GM21529 (cell line): ENCODE measurements around the gene PWWP2A.
"Not testable (repeated sequence)": the region's sequence is repeated elsewhere in the genome, so short reads cannot be mapped to it uniquely, and the experiment has no call there.

ENCODE experiments used
- ATAC-seq: cut with Tn5 transposase; IDR thresholded peaks from one replicate; pipeline ENCODE4 v1.9.1; 2021; ENCODE audit not compliant: unreplicated experiment

PWWP2A gene

DNA sequence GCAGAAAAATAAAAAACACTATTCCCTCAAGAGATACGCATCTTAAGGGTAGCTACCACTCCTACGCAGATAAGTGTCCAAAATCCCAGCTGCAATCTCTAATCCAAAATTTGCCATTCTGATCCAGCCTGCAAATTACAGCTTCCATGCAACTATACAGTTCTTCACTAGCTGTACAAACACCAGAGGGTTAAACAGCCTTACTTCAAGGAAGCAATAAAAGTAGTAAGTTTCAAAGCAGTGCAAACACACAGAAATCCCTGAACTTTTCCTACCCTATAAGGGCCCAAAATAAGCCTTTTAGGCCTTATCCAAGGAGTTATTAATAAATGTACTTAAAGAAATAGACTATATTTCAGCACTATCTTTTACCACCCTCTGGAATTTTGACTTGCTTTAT is 39.5 kb downstream of the PWWP2A start:
- no peak for ATAC-seq

DNA sequence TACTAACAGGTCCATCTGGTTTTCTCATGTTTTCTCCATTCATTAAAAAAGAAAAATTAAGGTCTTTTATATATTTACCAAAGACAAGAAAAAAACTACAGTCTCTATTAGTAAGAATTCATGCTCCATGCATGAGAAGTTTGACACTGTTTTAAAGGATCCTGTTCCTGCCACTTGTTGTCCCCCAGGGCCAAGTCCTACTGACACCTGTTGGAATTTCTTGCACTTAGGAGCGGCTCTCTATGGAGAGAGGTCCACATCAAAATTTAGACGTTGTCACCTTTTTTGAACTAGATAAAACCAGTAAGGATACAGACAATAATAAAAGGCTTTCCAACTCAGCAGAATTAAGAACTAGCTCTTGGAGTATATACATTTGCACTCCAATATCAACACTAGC is 42.3 kb downstream of the PWWP2A start:
- no peak for ATAC-seq

DNA sequence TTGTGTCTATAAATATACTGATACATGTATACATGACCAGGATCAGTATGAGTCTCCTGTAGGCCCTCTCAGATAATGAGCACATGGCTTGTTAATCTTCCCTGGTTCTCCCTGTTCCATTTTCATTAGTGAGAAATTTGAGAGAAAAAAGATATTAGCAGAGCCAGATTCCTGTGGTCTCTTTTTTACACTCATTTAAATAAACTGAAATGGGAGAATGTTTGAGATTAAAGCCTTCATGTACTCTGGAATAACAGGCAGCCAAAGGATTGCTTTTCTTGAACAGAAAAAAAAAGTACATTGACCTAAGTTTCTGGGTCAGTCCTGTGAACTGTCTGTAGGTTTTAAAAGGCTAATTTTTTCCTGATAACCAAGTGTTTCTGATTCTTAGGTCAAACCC is 44.2 kb downstream of the PWWP2A start:
- no peak for ATAC-seq

DNA sequence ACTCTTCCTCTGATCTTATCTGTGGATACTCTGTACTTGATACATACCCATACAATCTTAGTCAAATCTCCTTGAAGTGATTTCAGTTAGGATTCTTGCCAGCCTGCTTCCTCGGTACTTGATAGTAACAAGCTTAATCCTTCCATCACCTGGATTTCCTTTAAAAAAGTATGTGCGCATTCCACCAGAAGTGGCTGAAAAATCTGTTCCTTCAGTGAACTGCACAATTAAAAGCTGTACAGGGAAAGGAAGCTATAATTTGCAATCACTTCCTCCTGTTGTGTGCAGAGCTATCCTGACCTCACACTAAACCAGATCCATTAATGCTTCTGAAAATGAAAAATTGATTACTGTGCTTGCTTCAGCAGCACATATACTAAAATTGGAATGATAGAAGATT is 47.3 kb downstream of the PWWP2A start:
- ATAC-seq, result no peak

DNA sequence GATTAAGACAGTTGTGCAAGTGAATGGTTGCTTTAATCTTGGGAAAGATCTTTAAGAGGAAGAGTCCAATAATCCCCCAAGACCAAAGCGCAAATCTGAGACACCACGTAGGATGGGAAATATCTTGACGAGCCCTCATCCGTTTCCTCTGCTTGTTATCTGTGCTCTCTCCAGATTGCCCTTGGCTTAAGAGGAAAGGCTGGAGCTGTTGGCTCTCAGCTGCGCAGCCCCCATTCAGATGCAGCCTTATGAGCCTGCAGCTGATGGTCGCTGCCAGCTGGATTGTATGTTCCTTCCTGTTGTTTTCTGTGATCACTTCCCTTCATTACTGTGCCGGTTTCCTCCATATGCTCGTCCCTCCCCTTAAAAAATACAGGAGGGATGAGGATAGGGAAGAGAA is 47.7 kb downstream of the PWWP2A start:
- ATAC-seq, result no peak

DNA sequence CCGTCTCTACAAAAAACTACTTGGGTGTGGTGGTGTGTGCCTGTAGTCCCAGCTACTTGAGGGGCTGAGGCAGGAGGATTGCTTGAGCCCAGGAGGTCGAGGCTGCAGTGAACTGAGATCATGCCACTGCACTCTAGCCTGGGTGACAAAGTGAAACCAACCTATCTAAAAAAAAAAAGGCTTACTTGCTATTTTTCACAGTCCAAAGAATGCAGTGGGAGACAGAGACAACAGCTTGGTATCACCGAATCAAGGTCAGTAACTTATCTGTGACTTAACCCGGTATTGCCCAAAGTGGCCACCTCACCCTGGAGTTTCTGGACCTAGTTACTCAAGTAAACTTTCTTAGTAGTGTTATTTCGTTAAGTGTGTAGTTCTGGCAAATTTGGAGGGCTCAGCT is 50.1 kb downstream of the PWWP2A start:
- not testable (repeated sequence) for ATAC-seq

DNA sequence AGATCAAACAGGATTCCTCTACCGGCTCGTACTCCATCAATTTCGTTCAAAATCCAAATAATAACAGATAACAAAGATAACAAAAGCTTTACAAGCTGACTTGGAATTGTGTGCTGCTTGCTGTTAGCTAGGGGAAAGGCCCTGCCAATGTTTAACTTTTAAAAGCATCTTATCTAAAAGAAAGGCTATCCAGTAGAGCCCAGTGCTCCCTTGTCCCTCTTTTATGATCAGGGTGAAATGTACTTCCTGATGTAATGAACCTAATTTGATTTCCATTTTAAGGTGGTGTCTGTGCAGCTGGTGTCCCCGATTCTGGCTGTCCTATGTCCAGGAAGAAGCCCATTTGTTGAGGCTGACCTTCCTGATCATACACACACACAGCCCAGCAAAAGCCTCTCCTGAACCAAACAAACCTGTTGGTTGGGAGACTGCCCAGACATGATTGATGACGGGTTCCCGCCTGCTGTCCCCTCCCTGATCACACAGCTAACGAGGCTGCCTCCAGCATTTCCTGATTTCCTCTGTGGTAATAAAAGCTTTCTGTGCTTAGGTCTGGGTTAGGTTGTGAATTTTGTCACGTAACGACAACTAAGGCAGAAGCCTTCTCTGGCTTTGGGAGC is 54.1 kb downstream of the PWWP2A start:
- ATAC-seq, result no peak

DNA sequence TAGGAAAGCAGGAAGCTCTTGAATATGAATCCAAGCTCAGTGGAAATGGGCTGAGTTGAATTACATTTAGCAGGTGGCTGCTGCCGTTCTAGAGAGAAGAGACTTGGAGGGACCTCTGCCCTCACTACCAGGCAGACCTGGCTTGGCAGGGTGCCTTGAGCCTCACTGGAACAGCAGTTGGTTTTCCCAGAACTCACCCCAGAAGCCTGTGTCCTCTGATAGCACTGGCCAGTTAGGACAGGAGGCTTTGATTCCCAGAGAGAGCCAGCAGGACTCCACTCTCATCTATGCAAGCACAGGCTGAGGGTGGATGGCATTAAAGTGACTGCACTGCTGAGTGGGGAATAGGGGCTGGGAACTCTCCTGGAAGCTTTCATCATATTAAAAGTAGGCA is 54.8 kb downstream of the PWWP2A start:
- ATAC-seq, result no peak

DNA sequence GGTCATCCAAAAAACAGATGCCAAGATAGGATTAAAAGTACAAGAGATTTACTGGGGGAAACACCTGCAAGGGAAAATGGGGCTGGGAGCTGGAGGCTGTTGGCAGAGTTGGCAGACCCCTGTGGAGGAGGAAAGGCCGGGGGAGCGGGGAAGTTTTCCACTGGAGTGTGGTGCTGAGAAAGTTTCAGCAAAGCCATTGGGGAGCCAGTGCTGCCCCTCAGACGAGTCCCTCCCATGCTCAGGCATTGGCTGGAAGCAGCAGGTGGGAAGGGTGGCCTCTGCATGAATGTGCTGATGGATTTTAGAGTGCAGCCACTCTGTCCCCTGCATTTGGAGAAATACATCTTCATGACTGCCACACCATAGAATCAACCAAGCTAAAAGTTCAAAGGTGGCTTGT is 57.5 kb downstream of the PWWP2A start:
- ATAC-seq, result no peak

DNA sequence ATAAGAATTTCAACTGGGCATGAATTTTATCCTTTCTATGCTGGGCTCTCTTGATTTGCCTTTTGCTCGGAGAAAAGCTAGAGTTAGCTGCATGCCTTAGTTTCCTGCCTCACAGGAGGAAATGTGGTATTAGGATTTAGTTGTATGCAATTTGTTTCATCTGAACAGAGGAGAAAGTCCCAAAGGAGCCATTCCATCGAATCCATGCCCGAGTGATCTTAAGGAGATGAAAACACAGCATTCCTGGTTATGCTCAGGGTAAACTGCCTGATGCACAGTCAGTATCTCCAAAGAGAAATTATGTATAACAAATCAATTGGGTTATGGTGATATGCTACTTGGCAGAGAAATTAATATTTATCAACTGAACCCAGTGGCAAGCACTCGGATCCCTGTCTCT is 59.2 kb downstream of the PWWP2A start:
- ATAC-seq, result no peak

DNA sequence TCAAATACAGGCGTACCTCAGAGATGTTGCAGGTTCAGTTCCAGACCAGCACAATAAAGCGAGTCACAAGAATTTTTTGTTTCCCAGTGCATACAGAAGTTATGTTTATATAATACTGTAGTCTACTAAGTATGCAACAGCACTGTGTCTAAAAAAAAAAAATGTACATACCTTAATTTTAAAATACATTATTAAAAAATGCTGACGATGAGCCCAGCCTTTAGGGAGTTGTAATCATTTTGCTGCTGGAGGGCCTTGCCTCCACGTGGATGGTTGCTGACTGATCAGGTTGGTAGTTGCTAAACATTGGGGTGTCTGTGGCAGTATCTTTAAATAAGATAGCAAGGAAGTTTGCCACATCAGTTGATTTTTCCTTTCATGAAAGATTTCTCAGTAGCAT is 62.0 kb downstream of the PWWP2A start:
- no peak for ATAC-seq

DNA sequence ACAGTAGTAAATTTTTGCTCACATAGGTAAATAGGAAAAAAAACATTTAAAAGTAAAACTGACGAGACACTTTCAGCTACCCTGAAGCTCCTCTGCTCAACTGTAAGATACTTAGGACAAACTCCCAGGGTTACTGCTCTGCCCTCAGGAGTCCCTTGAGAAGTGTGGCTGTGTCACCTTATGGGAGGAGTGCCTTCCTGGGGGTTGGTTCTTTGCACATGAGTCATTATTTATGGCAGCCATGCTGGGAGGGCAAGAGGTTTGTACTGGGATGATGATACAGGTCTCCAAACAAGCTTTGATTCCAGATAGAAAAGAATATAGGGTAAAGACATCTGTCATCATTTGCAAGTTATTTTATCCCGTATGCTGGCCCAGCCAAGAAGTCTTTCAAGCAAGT is 64.4 kb downstream of the PWWP2A start:
- no peak for ATAC-seq

DNA sequence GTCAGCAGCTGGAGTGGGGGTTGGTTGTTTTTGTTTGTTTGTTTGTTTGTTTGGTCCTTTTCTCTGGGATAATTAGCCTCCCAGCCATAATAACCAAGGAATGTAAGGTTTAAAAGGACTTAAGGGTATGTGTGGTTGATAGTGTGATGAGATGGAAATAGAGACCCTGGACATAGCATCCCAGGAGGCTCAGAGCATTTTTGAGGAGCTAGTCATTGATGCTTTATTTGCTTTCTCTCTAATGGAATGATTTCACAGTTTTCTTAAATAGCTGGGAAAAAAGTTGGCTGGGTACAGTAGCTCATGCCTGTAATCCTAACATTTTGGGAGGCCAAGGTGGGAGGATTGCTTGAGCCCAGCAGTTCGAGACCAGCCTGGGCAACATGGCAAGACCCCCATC is 65.2 kb downstream of the PWWP2A start:
- no peak for ATAC-seq

DNA sequence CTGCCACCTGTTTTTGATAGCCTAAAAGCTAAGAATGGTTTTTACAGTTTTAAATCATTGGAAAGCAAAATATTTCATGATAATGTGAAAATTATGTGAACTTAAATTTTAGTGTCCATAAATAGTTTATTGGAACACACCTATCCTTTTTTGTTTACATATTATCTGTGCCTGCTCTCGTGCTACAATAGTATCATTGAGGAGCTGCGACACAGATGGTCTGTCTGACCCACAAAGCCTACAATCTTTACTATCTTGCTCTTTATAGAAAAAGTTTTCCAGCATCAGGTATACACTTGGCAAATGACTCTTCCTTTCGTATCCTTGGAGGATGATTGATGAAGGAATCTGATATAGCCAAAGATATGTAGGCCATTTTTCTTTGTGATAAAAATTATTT is 70.2 kb downstream of the PWWP2A start:
- no peak for ATAC-seq

DNA sequence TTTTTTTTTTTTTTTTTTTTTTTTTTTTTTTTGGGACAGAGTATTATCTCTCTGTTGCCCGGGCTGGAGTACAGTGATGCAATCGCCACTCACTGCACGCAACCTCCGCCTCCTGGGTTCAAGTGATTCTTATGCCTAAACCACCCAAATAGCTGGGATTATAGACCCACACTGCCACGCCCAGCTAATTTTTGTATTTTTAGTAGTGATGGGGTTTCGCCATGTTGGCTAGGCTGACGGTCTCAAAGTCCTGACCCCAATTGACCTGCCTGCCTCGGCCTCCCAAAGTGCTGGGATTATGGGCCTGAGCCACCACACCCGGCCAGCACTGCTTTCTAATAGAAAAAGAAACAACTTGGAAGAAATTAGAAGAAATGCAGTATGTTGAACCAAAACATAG is 71.1 kb downstream of the PWWP2A start:
- no peak for ATAC-seq

DNA sequence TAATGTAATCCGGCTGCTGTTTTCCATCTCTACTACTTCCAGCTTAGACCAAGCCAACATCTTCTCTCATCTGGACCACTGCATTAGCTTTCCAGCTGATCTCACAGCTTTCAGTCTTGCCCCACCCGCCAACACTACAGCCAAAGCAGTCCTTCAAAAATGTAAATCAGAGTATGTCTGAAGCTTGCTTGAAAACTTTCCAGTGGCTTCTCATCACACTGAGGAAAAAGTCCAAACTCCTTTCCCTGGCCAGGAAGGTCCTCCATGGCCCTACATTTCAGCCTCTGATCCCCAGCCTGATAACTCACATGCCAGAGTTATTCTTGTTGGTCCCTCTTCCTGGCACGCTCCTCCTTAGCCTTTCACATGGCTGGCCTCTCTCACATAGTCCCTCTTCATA is 71.8 kb downstream of the PWWP2A start:
- no peak for ATAC-seq

DNA sequence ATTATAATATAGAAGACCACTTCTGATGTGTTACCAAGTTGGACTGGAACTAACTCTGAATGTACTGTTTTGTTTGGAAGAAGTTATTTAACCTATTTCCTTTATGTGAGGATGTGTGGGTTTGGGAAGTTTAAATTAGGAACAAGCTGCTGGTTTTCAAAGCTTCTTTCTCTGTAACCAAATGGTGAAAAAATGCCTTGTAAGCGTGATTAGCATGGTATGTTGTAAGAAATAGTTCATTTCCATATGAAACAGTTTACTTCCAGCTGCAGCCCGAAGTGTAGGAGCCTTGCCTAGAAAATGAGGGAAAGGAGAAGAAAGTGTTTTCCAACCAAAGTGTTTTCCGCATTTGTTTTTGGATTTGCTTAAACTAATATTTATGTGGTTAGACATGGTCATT is 74.3 kb downstream of the PWWP2A start:
- ATAC-seq, result no peak

DNA sequence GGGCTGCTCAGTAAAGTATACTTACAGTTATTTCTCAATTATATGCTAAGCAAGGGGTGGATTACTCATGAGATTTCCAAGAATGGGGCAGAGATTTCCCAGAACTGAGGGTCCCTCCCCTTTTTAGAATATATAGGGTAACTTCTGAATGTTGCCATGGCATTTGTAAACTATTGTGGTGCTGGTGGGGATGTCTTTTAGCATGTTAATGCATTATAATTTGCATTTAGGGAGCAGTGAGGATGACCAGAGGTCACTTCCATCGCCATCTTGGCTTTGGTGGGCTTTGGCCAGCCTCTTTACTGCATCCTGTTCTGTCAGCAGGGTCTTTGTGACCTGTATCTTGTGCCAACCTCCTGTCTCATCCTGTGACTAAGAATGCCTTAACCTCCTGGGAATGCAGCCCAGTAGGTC is 74.9 kb downstream of the PWWP2A start:
- ATAC-seq, result no peak

DNA sequence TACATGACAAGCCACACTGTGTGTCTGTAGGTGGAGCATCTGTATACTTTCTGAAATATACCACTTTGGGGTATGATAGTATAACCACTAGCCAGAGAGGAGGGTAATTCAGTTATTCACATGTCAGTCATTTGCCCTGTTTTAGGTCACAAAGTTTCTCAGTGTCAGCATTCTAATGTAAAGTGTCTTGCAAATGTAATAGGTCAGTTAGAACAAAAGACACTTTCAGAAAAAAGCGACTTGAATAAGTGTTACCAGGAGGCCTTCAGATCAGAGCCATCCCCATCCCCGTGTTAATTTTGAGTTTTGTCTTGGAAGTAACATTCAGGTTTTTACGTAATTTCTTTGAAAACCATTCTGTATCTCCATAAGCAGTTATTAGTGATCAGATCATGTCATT is 76.6 kb downstream of the PWWP2A start:
- no peak for ATAC-seq
